Fibroblast of villous mesenchyme (primary cell): ENCODE measurements around the gene TJP2. TPM values are rescaled to one million over a fixed set of nuclear protein-coding genes. Genes with fewer than 3 reads are reported as not detected.
A peak's percentile ranks its signal among the peaks of the same experiment; 100 is the strongest.
"Not testable (repeated sequence)": the region's sequence is repeated elsewhere in the genome, so short reads cannot be mapped to it uniquely, and the experiment has no call there.

Experiments
- DNase-seq: peaks from one replicate; pipeline ENCODE4 v3.0.0-alpha.2; 2010; ENCODE audit warnings: low read depth
- H3K4me3 ChIP-seq: 2 replicates; pipeline ENCODE4 v1.5.1; 2011; ENCODE audit warnings: low read depth, mild to moderate bottlenecking, low read length
- total RNA-seq: library from RNA; depleted of rRNA; stranded (reverse); fragments of >200 nt; gene quantifications from 2 replicates; pipeline ENCODE4 v1.2.3, GENCODE V29; 2012
- TF ChIP-seq, protein P1 (sequence below): IDR thresholded peaks from 2 replicates; pipeline ENCODE4 v1.5.1; 2012; ENCODE audit warnings: low read depth, mild to moderate bottlenecking, low read length; ENCODE audit not compliant: insufficient read depth

Gene TJP2
- total RNA-seq, 1 donor, result 18.1 TPM

DNA sequence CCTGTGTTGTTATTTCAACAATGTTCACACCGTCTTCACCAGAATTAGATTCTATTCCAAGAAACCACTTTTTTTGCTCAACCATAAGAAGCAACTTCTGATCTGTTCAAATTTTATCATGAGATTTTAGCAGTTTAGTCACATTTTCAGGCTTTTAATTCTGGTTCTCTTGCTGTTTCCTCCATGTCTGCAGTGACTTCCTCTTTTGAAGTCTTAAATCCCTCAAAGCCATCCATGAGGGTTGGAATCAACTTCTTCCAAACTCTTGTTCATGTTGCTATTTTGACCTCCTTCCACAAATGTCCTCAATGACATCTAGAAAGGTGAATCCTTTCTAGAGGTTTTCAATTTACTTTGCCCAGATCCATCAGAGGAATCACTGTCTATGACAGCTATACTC lies 125.2 kb downstream of the TJP2 start:
- H3K4me3 ChIP-seq, result no peak overlapping the region
- DNase-seq, result no peak
- TF ChIP-seq, protein P1, sequence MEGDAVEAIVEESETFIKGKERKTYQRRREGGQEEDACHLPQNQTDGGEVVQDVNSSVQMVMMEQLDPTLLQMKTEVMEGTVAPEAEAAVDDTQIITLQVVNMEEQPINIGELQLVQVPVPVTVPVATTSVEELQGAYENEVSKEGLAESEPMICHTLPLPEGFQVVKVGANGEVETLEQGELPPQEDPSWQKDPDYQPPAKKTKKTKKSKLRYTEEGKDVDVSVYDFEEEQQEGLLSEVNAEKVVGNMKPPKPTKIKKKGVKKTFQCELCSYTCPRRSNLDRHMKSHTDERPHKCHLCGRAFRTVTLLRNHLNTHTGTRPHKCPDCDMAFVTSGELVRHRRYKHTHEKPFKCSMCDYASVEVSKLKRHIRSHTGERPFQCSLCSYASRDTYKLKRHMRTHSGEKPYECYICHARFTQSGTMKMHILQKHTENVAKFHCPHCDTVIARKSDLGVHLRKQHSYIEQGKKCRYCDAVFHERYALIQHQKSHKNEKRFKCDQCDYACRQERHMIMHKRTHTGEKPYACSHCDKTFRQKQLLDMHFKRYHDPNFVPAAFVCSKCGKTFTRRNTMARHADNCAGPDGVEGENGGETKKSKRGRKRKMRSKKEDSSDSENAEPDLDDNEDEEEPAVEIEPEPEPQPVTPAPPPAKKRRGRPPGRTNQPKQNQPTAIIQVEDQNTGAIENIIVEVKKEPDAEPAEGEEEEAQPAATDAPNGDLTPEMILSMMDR, result no peak

DNA sequence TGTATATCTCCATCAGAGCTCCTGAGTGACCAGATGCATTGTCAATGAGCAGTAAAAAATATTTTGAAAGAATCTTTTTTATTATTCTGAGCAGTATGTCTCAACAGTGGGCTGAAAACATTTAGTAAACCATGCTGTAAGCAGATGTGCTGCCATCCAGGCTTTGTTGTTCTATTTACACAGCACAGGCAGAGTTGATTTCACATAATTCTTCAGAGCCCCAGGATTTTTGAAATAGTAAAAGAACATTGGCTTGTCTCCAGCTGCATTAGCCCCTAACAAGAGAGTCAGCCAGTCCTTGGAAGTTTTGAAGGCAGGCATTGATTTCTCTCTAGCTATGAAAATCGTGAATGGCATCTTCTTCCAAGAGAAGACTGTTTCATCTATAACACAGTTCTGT lies 125.7 kb downstream of the TJP2 start:
- H3K4me3 ChIP-seq, result no peak overlapping the region
- TF ChIP-seq, protein P1, result no peak
- DNase-seq, result no peak

DNA sequence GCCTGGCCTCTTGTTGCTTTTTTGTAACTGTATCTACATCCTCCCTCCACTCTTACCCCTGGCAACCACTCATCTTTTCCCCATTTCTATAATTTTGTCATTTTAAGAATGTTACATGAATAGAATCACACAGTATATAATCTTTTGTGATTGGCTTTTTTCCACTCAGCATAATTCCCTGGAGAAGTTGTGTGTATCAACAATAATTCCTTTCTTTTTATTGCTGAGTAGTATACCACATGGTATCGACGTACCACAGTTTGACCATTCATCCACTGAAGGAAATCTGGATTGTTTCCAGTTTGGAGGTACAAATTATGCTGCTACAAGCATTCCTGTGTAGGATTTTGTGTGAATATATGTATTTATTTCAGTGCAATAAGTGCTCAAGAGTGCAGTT lies 129.3 kb downstream of the TJP2 start:
- TF ChIP-seq, protein P1, result no peak
- no peak for DNase-seq
- H3K4me3 ChIP-seq, result no peak overlapping the region

DNA sequence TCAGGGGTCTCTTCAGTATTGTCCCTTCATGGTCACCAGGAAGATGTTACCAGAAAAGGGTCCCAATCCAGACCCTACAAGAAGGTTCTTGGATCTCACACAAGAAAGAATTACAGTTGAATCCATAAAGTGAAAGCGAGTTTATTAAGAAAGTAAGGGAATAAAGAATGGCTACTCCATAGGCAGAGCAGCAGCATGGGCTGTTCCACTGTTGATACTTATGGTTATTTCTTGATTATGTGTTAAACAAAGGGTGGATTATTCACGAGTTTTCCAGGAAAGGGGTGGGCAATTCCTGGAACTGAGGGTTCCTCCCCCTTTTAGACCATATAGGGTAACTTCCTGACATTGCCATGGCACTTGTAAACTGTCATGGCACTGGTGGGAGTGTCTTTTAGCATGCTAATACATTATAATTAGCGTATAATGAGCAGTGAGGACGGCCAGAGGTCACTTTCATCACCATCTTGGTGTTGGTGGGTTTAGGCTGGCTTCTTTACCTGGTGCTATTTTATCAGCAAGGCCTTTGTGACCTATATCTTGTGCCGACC lies 132.9 kb downstream of the TJP2 start:
- H3K4me3 ChIP-seq, DNase-seq: not testable (repeated sequence)

DNA sequence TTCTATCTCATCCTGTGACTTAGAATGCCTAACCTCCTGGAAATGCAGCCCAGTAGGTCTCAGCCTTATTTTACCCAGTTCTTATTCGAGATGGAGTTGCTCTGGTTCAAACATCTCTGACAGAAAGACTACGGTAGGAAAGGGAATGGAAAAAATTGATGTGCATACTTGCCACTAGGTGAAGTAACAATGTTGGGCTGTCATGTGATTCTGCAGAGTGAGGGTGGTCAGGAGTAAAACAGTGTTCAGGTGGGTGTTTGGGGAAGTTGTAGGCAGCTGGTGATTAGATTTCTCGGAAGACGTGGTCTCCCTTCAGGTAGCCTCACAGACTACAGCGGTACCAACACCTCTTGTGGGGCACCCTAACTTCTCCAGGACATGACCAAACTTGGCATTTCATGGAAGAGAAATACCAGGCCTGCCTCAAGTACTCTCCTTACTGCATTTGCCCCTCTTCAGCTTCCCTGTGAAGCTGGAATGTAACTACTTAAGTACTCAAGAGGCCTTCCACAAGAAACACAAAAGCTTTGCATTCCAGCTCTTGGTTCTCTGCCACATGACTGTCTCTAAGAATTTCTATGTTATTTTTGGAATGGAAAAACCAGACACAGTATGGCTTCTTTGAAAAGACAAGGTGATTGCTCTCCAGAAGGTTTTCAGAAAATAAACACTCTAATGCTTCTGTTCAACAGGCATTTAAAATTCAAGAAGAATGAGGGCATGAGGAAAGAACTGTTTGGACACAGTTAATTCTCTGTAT lies 133.5 kb downstream of the TJP2 start:
- TF ChIP-seq, protein P1, result no peak
- no peak overlapping the region for H3K4me3 ChIP-seq
- peak; percentile 25 for DNase-seq

DNA sequence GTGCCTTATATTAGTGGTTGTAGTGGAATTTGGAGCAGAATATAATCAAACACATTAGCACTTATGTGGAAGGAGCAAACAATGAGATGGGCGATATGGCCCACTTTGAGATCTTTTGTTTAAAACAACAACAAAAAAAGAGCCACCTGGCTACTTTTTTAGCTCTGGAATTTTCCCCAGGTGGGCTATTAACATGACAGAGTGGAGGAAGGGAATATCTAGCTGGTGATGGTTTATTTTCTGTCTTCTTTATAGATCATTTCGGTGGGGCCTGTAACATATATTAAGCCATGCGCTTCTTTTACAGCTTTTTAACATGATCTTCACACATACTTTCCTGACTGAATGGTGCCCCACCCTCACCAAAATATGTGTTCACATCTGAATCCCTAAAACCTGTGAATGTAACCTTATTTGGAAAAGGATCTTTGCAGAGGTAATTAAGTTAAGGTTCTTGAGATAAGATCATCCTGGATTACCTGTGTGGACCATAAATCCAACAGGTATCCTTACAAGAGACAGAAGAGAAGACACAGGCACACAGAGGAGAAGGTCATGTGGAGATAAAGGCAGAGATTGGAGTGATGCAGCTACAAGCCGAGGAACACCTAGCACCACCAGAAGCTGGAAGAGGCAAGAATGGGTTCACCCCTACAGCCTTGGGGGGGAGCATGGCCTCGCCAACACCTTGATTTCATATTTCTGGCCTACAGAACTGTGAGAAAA lies 134.3 kb downstream of the TJP2 start:
- TF ChIP-seq, protein P1, result no peak
- no peak overlapping the region for H3K4me3 ChIP-seq
- DNase-seq, result no peak

DNA sequence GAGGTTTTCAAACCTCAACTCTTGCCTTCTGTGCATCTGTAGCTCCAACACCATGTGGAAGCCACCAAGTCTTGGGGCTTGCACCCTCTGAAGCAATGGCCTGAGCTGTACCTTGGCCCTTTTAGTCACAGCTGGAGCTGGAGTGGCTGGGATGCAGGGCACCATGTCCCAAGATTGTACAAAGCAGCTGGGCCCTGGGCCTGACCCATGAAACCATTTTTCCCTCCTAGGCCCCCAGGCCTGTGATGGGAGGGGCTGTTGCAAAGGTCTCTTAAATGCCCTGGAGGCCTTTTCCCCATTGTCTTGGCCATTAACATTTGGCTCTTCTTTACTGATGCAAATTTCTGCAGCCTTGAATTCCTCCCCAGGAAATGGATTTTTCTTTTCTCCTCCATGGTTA lies 139.1 kb downstream of the TJP2 start:
- TF ChIP-seq, protein P1, result no peak
- H3K4me3 ChIP-seq, result no peak overlapping the region
- no peak for DNase-seq
